Measurements from ENCODE around the gene TPRG1L. TPM values are rescaled to one million over a fixed set of nuclear protein-coding genes. Genes with fewer than 3 reads are reported as not detected.

The TPRG1L gene
- total and polyA plus RNA-seq, 7 experiments from 2014 or later: 15.6 to 61.4 (median 44.0) TPM

DNA sequence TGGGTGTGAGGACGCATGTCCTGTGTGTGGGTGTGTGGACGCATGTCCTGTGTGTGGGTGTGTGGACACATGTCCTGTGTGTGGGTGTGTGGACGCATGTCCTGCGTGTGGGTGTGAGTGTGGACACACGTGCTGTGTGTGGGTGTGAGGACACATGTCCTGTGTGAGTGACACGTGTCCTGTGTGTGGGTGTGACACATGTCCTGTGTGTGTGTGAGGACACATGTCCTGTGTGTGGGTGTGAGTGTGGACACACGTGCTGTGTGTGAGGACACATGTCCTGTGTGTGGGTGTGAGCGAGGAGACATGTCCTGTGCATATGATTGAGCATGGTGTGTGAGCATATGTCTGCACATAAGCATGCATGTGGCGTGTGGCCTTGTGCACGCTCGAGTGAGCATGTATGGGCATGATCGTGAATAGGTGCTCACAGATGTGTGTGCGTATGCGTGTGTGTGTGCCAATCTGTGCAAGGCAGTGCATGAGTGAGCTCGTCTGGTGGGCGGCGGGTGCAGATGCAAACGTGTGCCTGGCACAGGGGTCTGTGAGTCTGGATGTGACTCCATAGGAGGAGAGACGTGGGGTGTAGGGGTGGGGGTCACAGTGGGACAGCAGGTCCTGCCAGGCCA is 38.8 kb upstream of the TPRG1L start:
- Histone ChIP-seq H3K27ac (ENCODE audit: low read depth, low read length) (no peak overlapping the region), H3K4me3 (ENCODE audit: low read length) (no peak overlapping the region), H3K27me3 (ENCODE audit: control insufficient read depth in 2 of 2, insufficient read depth in 2 of 2, low read length in 2 of 2) (no peaks in the 10 kb centered on the region), H3K9me3 (ENCODE audit: control insufficient read depth in 2 of 3, low read length in 3 of 3) (no peaks in the 10 kb centered on the region), H3K36me3 (ENCODE audit: control insufficient read depth in 2 of 3, insufficient read depth in 3 of 3, low read length in 3 of 3) (no peaks in the 10 kb centered on the region), H3K4me1 (ENCODE audit: control insufficient read depth in 2 of 2, insufficient read depth in 2 of 2, low read length in 2 of 2) (no peaks in the 10 kb centered on the region)
- intact Hi-C loops (cut with micrococcal nuclease): loop anchor here in 1 of 2 donors (5.0 kb wide), 1 partner anchor 36 kb away; no protein-coding TSS in a partner anchor
- DNase-seq: no peak
- H3K4me1 Mint-ChIP-seq: no peaks in the 10 kb centered on the region
- peaks cover 0 to 2% (median 0%) of the 10 kb centered on the region in 11 donors for H3K9me3 Mint-ChIP-seq
- no peaks in the 10 kb centered on the region for H3K27me3 Mint-ChIP-seq
- no peak for ATAC-seq
- ChIA-PET CTCF (no interaction called here), POLR2A (no interaction called here)
- H3K4me3 Mint-ChIP-seq: no peak overlapping the region
- no peaks in the 10 kb centered on the region for H3K36me3 Mint-ChIP-seq
- no peak overlapping the region for H3K27ac Mint-ChIP-seq

DNA sequence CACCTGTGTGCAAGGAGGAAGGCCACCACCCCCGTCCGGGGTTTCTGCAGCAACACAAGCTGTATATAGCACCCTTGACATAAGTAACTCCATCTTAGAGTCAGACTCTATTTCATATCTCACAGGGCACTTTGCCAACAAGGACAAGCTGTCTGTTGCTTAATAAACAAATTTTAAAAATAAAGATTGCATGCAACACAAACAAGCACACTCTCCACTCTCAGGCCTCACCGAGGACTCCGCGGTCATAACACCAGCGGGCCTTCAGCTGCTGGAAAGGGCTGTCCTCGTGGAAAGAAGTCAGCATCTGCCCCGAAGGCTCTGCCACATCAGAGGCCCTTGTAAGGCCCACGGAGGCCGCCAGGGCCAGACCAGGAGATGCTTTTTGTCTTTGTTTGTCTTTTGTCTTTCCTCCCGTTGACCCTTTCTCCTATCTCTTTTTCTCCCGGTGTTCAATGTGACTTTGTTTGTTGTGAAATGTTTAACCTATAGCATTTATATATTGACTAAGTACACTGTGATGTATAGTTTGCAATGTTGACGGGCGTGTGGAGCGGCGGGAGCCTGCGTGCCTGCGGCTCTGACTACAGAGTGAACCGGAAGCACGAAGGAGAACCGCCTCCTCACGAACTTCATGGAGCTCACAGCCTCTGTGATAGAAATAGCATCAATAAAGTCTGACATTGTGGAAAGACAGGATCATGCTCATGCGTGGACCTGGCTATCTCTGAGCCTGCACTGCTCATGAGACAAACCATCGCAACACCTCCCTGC is 37.6 kb upstream of the TPRG1L start:
- no peaks in the 10 kb centered on the region for H3K36me3 Mint-ChIP-seq
- ChIA-PET CTCF (interaction anchor here (1.5 kb wide), 1 partner anchor 10 kb away, joined by 4 read pairs; no protein-coding TSS in a partner anchor), POLR2A (no interaction called here)
- Histone ChIP-seq H3K9me3 (ENCODE audit: control insufficient read depth in 2 of 3, low read length in 3 of 3) (no peaks in the 10 kb centered on the region), H3K4me3 (ENCODE audit: low read length) (no peak overlapping the region), H3K36me3 (ENCODE audit: control insufficient read depth in 2 of 3, insufficient read depth in 3 of 3, low read length in 3 of 3) (no peaks in the 10 kb centered on the region), H3K27ac (ENCODE audit: low read depth, low read length) (no peak overlapping the region), H3K27me3 (ENCODE audit: control insufficient read depth in 2 of 2, insufficient read depth in 2 of 2, low read length in 2 of 2) (no peaks in the 10 kb centered on the region), H3K4me1 (ENCODE audit: control insufficient read depth in 2 of 2, insufficient read depth in 2 of 2, low read length in 2 of 2) (no peaks in the 10 kb centered on the region)
- no peak for ATAC-seq
- H3K9me3 Mint-ChIP-seq: peaks cover 0 to 2% (median 0%) of the 10 kb centered on the region in 11 donors
- no peaks in the 10 kb centered on the region for H3K4me1 Mint-ChIP-seq
- DNase-seq: no peak
- no peaks in the 10 kb centered on the region for H3K27me3 Mint-ChIP-seq
- intact Hi-C loops (cut with micrococcal nuclease): loop anchor here in 1 of 2 donors (5.0 kb wide), 1 partner anchor 35 kb away; no protein-coding TSS in a partner anchor
- H3K27ac Mint-ChIP-seq: no peak overlapping the region
- no peak overlapping the region for H3K4me3 Mint-ChIP-seq

DNA sequence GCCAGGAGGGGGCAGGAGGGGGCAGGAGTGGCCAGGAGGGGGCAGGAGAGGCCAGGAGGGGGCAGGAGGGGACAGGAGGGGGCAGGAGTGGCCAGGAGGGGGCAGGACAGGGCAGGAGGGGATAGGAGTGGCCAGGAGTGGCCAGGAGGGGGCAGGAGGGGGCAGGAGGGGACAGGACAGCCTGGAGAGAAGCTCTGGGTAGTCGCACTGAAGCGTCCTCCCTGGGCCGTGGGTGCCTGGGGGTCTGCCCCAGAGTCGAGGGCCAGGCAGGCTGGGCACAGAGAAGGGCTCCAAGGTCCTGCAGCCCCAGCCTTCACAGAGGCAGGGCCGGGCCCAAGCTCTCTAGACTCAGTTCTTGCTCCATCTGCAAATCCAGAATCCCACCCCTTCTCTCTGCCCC is 36.4 kb upstream of the TPRG1L start:
- CTCF ChIA-PET: no interaction called here

DNA sequence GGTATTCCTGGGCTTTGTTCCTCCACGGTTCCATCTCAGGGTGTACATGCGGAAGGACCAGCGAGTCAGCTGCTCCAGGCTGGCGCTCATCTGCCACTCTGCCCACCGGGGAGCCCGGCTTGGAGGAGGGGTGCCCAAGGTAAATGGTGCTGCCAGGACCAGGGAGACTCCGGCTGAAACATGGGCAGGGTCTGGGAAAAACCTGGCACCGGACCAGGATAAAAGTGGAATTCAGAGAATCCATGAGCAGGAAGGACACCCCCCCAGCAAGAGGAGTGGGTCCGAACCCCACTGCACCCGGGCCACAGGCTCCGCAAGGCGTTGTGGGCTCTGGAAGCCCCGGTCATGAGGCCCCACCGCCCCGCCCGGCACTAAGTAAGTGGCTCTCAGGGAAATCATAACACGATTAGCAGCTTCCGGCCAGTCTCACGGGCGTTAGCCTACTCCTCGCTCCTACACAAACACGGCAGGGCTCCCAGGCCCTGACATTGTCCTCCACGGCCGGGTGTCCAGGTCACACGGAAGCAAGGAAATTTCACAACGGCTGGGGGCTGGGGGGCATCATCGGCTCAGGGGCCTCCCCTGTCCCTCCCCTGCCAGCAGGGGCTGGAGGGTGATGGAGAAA is 34.6 kb upstream of the TPRG1L start:
- no peaks in the 10 kb centered on the region for H3K9me3 ChIP-seq (ENCODE audit: control insufficient read depth in 2 of 3, low read length in 3 of 3)
- intact Hi-C loops (cut with micrococcal nuclease): no loop called here
- no peaks in the 10 kb centered on the region for H3K36me3 Mint-ChIP-seq
- no peak overlapping the region for H3K4me3 Mint-ChIP-seq
- no peaks in the 10 kb centered on the region for H3K27me3 Mint-ChIP-seq
- POLR2A ChIA-PET: no interaction called here
- no peaks in the 10 kb centered on the region for H3K4me1 Mint-ChIP-seq
- no peak overlapping the region for H3K27ac Mint-ChIP-seq
- CTCF ChIA-PET: no interaction called here
- H3K4me3 ChIP-seq (ENCODE audit: low read length): no peak overlapping the region
- H3K9me3 Mint-ChIP-seq: peaks cover 0 to 1% (median 0%) of the 10 kb centered on the region in 11 donors
- ATAC-seq: no peak
- no peak overlapping the region for H3K27ac ChIP-seq (ENCODE audit: low read depth, low read length)
- no peak for DNase-seq
- no peaks in the 10 kb centered on the region for H3K36me3 ChIP-seq (ENCODE audit: control insufficient read depth in 2 of 3, insufficient read depth in 3 of 3, low read length in 3 of 3)
- H3K4me1 ChIP-seq (ENCODE audit: control insufficient read depth in 2 of 2, insufficient read depth in 2 of 2, low read length in 2 of 2): no peaks in the 10 kb centered on the region
- H3K27me3 ChIP-seq (ENCODE audit: control insufficient read depth in 2 of 2, insufficient read depth in 2 of 2, low read length in 2 of 2): no peaks in the 10 kb centered on the region

More for the DNA sequence above, 36.4 kb upstream of the TPRG1L start:
- H3K4me1 ChIP-seq (ENCODE audit: control insufficient read depth in 2 of 2, insufficient read depth in 2 of 2, low read length in 2 of 2): no peaks in the 10 kb centered on the region
- Mint-ChIP-seq H3K4me1 (no peaks in the 10 kb centered on the region), H3K9me3 (peaks cover 0 to 1% (median 0%) of the 10 kb centered on the region in 11 donors), H3K27me3 (no peaks in the 10 kb centered on the region), H3K27ac (no peak overlapping the region), H3K36me3 (no peaks in the 10 kb centered on the region), H3K4me3 (no peak overlapping the region)
- ATAC-seq (no peak), DNase-seq (no peak)
- POLR2A ChIA-PET: no interaction called here
- H3K27ac ChIP-seq (ENCODE audit: low read depth, low read length): no peak overlapping the region
- H3K4me3 ChIP-seq (ENCODE audit: low read length): no peak overlapping the region
- H3K9me3 ChIP-seq (ENCODE audit: control insufficient read depth in 2 of 3, low read length in 3 of 3): no peaks in the 10 kb centered on the region
- H3K36me3 ChIP-seq (ENCODE audit: control insufficient read depth in 2 of 3, insufficient read depth in 3 of 3, low read length in 3 of 3): no peaks in the 10 kb centered on the region
- H3K27me3 ChIP-seq (ENCODE audit: control insufficient read depth in 2 of 2, insufficient read depth in 2 of 2, low read length in 2 of 2): no peaks in the 10 kb centered on the region
- intact Hi-C loops (cut with micrococcal nuclease): loop anchor here in 1 of 2 donors (5.0 kb wide), 1 partner anchor 34 kb away; no protein-coding TSS in a partner anchor

GRCh38 chr1:3590951-3591865 is 33.6 kb upstream of the TPRG1L start:
- POLR2A ChIA-PET: no interaction called here
- ATAC-seq: no peak
- H3K9me3 ChIP-seq (ENCODE audit: control insufficient read depth in 2 of 3, low read length in 3 of 3): no peaks in the 10 kb centered on the region
- H3K27me3 ChIP-seq (ENCODE audit: control insufficient read depth in 2 of 2, insufficient read depth in 2 of 2, low read length in 2 of 2): no peaks in the 10 kb centered on the region
- Mint-ChIP-seq H3K9me3 (peaks cover 0 to 1% (median 0%) of the 10 kb centered on the region in 11 donors), H3K4me3 (no peak overlapping the region), H3K27ac (no peak overlapping the region), H3K27me3 (no peaks in the 10 kb centered on the region), H3K36me3 (no peaks in the 10 kb centered on the region), H3K4me1 (no peaks in the 10 kb centered on the region)
- H3K36me3 ChIP-seq (ENCODE audit: control insufficient read depth in 2 of 3, insufficient read depth in 3 of 3, low read length in 3 of 3): no peaks in the 10 kb centered on the region
- no peak overlapping the region for H3K4me3 ChIP-seq (ENCODE audit: low read length)
- H3K4me1 ChIP-seq (ENCODE audit: control insufficient read depth in 2 of 2, insufficient read depth in 2 of 2, low read length in 2 of 2): no peaks in the 10 kb centered on the region
- CTCF ChIA-PET: no interaction called here
- intact Hi-C loops (cut with micrococcal nuclease): no loop called here
- DNase-seq: no peak
- H3K27ac ChIP-seq (ENCODE audit: low read depth, low read length): no peak overlapping the region

- ChIA-PET POLR2A (no interaction called here), CTCF (no interaction called here)
- H3K27me3 Mint-ChIP-seq: peaks cover 0 to 2% (median 0%) of the 10 kb centered on the region in 5 donors
- no peaks in the 10 kb centered on the region for H3K9me3 Mint-ChIP-seq
- Histone ChIP-seq H3K36me3 (ENCODE audit: control insufficient read depth in 2 of 3, insufficient read depth in 3 of 3, low read length in 3 of 3) (no peaks in the 10 kb centered on the region), H3K4me1 (ENCODE audit: control insufficient read depth in 2 of 2, insufficient read depth in 2 of 2, low read length in 2 of 2) (peaks cover 6 to 16% of the 10 kb centered on the region in 2 donors), H3K27me3 (ENCODE audit: control insufficient read depth in 2 of 2, insufficient read depth in 2 of 2, low read length in 2 of 2) (no peaks in the 10 kb centered on the region), H3K9me3 (ENCODE audit: control insufficient read depth in 2 of 3, low read length in 3 of 3) (no peaks in the 10 kb centered on the region), H3K27ac (ENCODE audit: low read depth, low read length) (no peak overlapping the region), H3K4me3 (ENCODE audit: low read length) (no peak overlapping the region)
- DNase-seq (no peak), ATAC-seq (no peak)
- no peaks in the 10 kb centered on the region for H3K36me3 Mint-ChIP-seq
- peaks cover 9 to 17% (median 14%) of the 10 kb centered on the region in 7 donors for H3K4me1 Mint-ChIP-seq
- no peak overlapping the region for H3K27ac Mint-ChIP-seq
- H3K4me3 Mint-ChIP-seq: no peak overlapping the region
- intact Hi-C loops (cut with micrococcal nuclease): no loop called here
Observed at GRCh38 chr1:3593334-3593733, 31.5 kb upstream of the TPRG1L start.
